HepG2 (cell line): Measurements from ENCODE around the gene PC. TPM values are rescaled to one million over a fixed set of nuclear protein-coding genes. Genes with fewer than 3 reads are reported as not detected.
A peak's percentile ranks its signal among the peaks of the same experiment; 100 is the strongest.

Experiments used
- ATAC-seq: fragments of 200-7000 bp; cut with Tn5 transposase; 3 replicates; pipeline ENCODE4 v1.9.1; 2020; ENCODE audit warnings: mild to moderate bottlenecking, moderate library complexity
- BruUV-seq: library from RNA; stranded (reverse); fragments of 400-500 nt; replicated peaks from 2 replicates; lab custom pipeline; 2021; lab: Mats Ljungman, UMichigan
- CTCF ChIA-PET: fragments of 300-600 bp; formaldehyde crosslinking; extraction: SDS; loops from one replicate; lab custom pipeline; 2021; ENCODE audit warnings: low total read pairs, inconsistent platforms, low intra/inter-chr PET ratio; lab: Yijun Ruan, JAX
- POLR2A ChIA-PET: fragments of 350-600 bp; sonication (Branson Sonifier 250); formaldehyde crosslinking; loops from one replicate; lab custom pipeline; 2020; ENCODE audit warnings: antibody characterized with exemption, inconsistent platforms; lab: Yijun Ruan, JAX
- DNase-seq: peaks from one replicate; pipeline ENCODE4 v3.0.0-alpha.2; 2015; ENCODE audit warnings: low spot score
- FAIRE-seq: peaks from 3 replicates; lab custom pipeline; 2011; peaks lifted over from hg19 to GRCh38; lab: Jason Lieb, UNC
- H2AFZ ChIP-seq: one replicate; pipeline ENCODE4 v1.6.1; 2011; ENCODE audit warnings: low read length, inconsistent platforms
- H3K27ac ChIP-seq: fragments of 300-600 bp; 3 replicates; pipeline ENCODE4 v1.8.0; 2011; ENCODE audit warnings: mixed run types, mild to moderate bottlenecking, mixed read lengths, low read length, inconsistent platforms; ENCODE audit not compliant: insufficient read depth; ENCODE audit errors: extremely low read length
- H3K27me3 ChIP-seq, 2 experiments: fragments of 200-600 bp in 1 of 2; 2 replicates in 1 of 2; 3 replicates in 1 of 2; pipeline versions ENCODE4 v1.6.0 to v1.8.0; 2011; ENCODE audit warnings: low read length in 2 of 2, mild to moderate bottlenecking in 2 of 2, moderate library complexity in 2 of 2, inconsistent platforms in 1 of 2; ENCODE audit not compliant: insufficient read depth in 2 of 2, control insufficient read depth in 1 of 2
- H3K36me3 ChIP-seq, 2 experiments: fragments of 200-600 bp in 1 of 2; replicated peaks in 1 of 2; 2 replicates in 1 of 2; 3 replicates in 1 of 2; pipeline versions ENCODE4 v1.5.1 to v1.8.0; 2011; ENCODE audit warnings: low read length in 2 of 2, inconsistent platforms in 1 of 2; ENCODE audit not compliant: insufficient read depth in 2 of 2, control insufficient read depth in 1 of 2
- H3K4me1 ChIP-seq: 2 replicates; pipeline ENCODE4 v1.5.1; 2012; ENCODE audit warnings: low read length, inconsistent platforms; ENCODE audit not compliant: insufficient read depth
- H3K4me2 ChIP-seq: 2 replicates; pipeline ENCODE4 v1.6.0; 2011; ENCODE audit warnings: low read depth, low read length, inconsistent platforms
- H3K4me3 ChIP-seq, 3 experiments: fragments of 200-600 bp in 1 of 3; sonication (generic), shearing (Covaris generic) in 1 of 3; replicated peaks in 1 of 3; 2 replicates each; pipeline ENCODE4 v1.5.1; 2011 to 2016; ENCODE audit warnings: low read length in 3 of 3, inconsistent platforms in 2 of 3, low read depth in 2 of 3, mild to moderate bottlenecking in 2 of 3, control low read depth in 1 of 3, mixed read lengths in 1 of 3; ENCODE audit not compliant: insufficient read depth in 1 of 3
- H3K79me2 ChIP-seq: one replicate; pipeline ENCODE4 v1.6.1; 2011; ENCODE audit warnings: low read length, inconsistent platforms; ENCODE audit not compliant: insufficient read depth
- H3K9ac ChIP-seq: 2 replicates; pipeline ENCODE4 v1.6.0; 2011; ENCODE audit warnings: mild to moderate bottlenecking, low read depth, low read length, inconsistent platforms; ENCODE audit not compliant: insufficient read depth
- H3K9me3 ChIP-seq: 2 replicates; pipeline ENCODE4 v1.5.1; 2012; ENCODE audit warnings: mild to moderate bottlenecking, low read length
- H4K20me1 ChIP-seq: 2 replicates; pipeline ENCODE4 v1.6.0; 2011; ENCODE audit warnings: inconsistent platforms, mild to moderate bottlenecking, low read length, moderate library complexity; ENCODE audit not compliant: insufficient read depth
- CAMTA2 ChIP-seq: sonication (generic); formaldehyde crosslinking; IDR thresholded peaks from 2 replicates; pipeline ENCODE4 v1.4.0; 2020; ENCODE audit warnings: mild to moderate bottlenecking, missing genetic modification reagents, borderline replicate concordance
- CEBPB ChIP-seq: IDR thresholded peaks from 2 replicates; pipeline ENCODE4 v1.6.1; 2011; ENCODE audit warnings: low read depth, low read length, improper control_type of control experiment, borderline replicate concordance
- LCORL ChIP-seq, 2 experiments: fragments of 450-650 bp in 1 of 2; sonication (generic) in 1 of 2; formaldehyde crosslinking in 1 of 2; IDR thresholded peaks; 2 replicates each; pipeline versions ENCODE4 v1.5.0 to v1.6.1; 2017 to 2020; ENCODE audit warnings: antibody characterized with exemption in 1 of 2, missing genetic modification reagents in 1 of 2
- NFYB ChIP-seq: sonication (generic); formaldehyde crosslinking; IDR thresholded peaks from 2 replicates; pipeline ENCODE4 v1.4.0; 2020; ENCODE audit warnings: missing genetic modification reagents
- PHF20 ChIP-seq: sonication (generic); formaldehyde crosslinking; IDR thresholded peaks from 2 replicates; pipeline ENCODE4 v1.5.0; 2020; ENCODE audit warnings: mild to moderate bottlenecking, missing genetic modification reagents
- POLR2G ChIP-seq: fragments of 200-400 bp; formaldehyde crosslinking; IDR thresholded peaks from 2 replicates; pipeline ENCODE4 v1.6.1; 2018; ENCODE audit warnings: mild to moderate bottlenecking, low read depth, low read length, moderate library complexity
- SETDB1 ChIP-seq: sonication (generic); formaldehyde crosslinking; IDR thresholded peaks from 2 replicates; pipeline ENCODE4 v1.5.1; 2020; ENCODE audit warnings: missing genetic modification reagents, mild to moderate bottlenecking, borderline replicate concordance
- STAT5B ChIP-seq: sonication (generic); formaldehyde crosslinking; IDR thresholded peaks from 2 replicates; pipeline ENCODE4 v1.4.0; 2020; ENCODE audit warnings: missing genetic modification reagents
- TAF1 ChIP-seq: sonication (generic); formaldehyde crosslinking; IDR thresholded peaks from 2 replicates; pipeline ENCODE4 v1.4.0; 2020; ENCODE audit warnings: missing genetic modification reagents
- YY1 ChIP-seq: IDR thresholded peaks from 2 replicates; pipeline ENCODE4 v1.6.1; 2011; ENCODE audit warnings: low read length, low read depth, moderate library complexity, mild to moderate bottlenecking; ENCODE audit not compliant: insufficient read depth, insufficient replicate concordance
- ZMYM4 ChIP-seq: sonication (generic); formaldehyde crosslinking; IDR thresholded peaks from 2 replicates; pipeline ENCODE4 v1.8.1; 2023; ENCODE audit warnings: mild to moderate bottlenecking, missing genetic modification reagents
- ZNF205 ChIP-seq: IDR thresholded peaks from 2 replicates; pipeline ENCODE4 v1.6.1; 2018; ENCODE audit warnings: missing biosample characterization, missing genetic modification reagents
- ZNF556 ChIP-seq: sonication (generic); formaldehyde crosslinking; IDR thresholded peaks from 2 replicates; pipeline ENCODE4 v1.4.0; 2020; ENCODE audit warnings: mild to moderate bottlenecking, missing genetic modification reagents, borderline replicate concordance
- WGBS: methylation state at CpG from one replicate; pipeline ENCODE4 v1.1.6; 2017; ENCODE audit warnings: low lambda C conversion rate; 5-methylcytosine and 5-hydroxymethylcytosine counted together
- in situ Hi-C: cut with HindIII; loops from 2 replicates; pipeline ENCODE4 v1.10.0; 2017; ENCODE audit warnings: low pct_unique_long_range_greater_than_20kb; ENCODE audit not compliant: extremely low pct_ligation_motif_present
- intact Hi-C: fragments of 100-400 bp; cut with micrococcal nuclease; formaldehyde crosslinking; loops from one replicate; pipeline ENCODE4 v1.10.0; 2022; ENCODE audit not compliant: unreplicated experiment
- polyA plus RNA-seq, 8 experiments: library from polyadenylated mRNA; depleted of rRNA in 3 of 8; stranded (reverse) in 7 of 8; unstranded in 1 of 8; fragments of >200 nt; fragmentation: Illumina TruSeq in 4 of 8; extraction: Trizol in 4 of 8; gene quantifications; 2 replicates each; pipeline versions ENCODE4 v1.2.1 to v1.2.3, GENCODE V29; 2011 to 2016; ENCODE audit warnings: low read depth in 4 of 8, missing spikeins in 1 of 8, mixed read lengths in 1 of 8; ENCODE audit not compliant: insufficient read depth in 1 of 8
- total RNA-seq, 5 experiments: library from RNA; depleted of rRNA; stranded (reverse); fragments of >200 nt; fragmentation: Illumina TruSeq; extraction: Trizol; gene quantifications; 2 replicates each; pipeline ENCODE4 v1.2.3, GENCODE V29; 2016; ENCODE audit warnings: low read depth in 1 of 5
- TF ChIP-seq, protein P1 (sequence below): sonication (generic); formaldehyde crosslinking; IDR thresholded peaks from 2 replicates; pipeline ENCODE4 v1.4.0; 2020; ENCODE audit warnings: missing genetic modification reagents, mild to moderate bottlenecking, borderline replicate concordance
- TF ChIP-seq, protein P2 (sequence below): sonication (generic); formaldehyde crosslinking; IDR thresholded peaks from 2 replicates; pipeline ENCODE4 v1.5.0; 2020; ENCODE audit warnings: missing genetic modification reagents
- TF ChIP-seq, protein P3 (sequence below), 2 experiments: sonication (generic) in 1 of 2; formaldehyde crosslinking in 1 of 2; IDR thresholded peaks; 2 replicates each; pipeline versions ENCODE4 v1.5.1 to v1.6.1; 2011 to 2020; ENCODE audit warnings: borderline replicate concordance in 1 of 2, low read depth in 1 of 2, low read length in 1 of 2, mild to moderate bottlenecking in 1 of 2, missing genetic modification reagents in 1 of 2, moderate library complexity in 1 of 2
- TF ChIP-seq, protein P4 (sequence below): sonication (generic); formaldehyde crosslinking; IDR thresholded peaks from 2 replicates; pipeline ENCODE4 v1.5.1; 2020; ENCODE audit warnings: mild to moderate bottlenecking, missing genetic modification reagents, borderline replicate concordance

PC gene
- total and polyA plus RNA-seq, 2 of the 13 experiments (the other 11 are each of a cell fraction or from before 2014, with no cell fraction given): 29.0 to 39.0 TPM

DNA sequence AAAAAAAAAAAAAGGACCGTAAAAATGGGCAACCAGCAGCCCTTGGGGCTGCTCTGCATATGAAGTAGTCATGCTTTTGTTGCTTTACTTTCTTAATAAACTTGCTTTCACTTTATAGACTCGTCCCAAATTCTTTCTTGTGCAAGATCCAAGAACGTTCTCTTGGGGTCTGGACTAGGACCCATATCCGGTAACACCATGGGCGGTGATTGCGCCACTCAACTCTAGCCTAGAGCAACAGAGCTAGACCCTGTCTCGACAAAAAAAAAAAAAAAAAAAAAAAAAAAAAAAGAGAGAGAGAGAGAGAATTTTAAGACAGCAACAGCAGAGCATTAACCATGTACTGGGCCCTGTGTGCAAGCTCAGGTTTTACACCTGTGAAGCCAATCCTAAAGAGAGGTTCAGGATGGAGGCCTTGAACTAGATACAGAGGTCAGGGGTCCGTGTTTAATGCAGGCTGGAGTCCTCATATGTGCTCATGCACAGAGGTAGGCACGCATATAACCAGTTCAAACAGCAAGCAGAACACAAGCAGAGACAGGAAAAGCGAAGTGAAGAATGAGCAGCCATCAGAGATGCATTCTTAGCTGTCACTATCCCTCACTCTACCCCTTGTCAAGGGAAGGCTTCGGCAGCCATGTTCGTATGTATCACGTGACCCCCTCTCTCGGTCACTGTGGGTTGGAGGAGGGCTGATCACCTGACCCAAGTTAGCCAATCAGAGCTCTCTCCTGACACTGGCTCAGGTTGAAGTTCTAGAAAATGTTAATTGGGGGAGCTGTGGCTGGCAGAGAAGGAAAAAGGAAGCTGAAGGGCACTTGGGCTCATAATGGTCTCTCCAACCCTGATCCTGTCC lies 48.1 kb upstream of the PC start:
- no peak overlapping the region for H3K27ac ChIP-seq
- ATAC-seq: peak; percentile 21; the same call in 1 of the 3 replicates
- no peak for TF ChIP-seq TAF1
- no peak for TF ChIP-seq POLR2G
- TF ChIP-seq, protein P1, sequence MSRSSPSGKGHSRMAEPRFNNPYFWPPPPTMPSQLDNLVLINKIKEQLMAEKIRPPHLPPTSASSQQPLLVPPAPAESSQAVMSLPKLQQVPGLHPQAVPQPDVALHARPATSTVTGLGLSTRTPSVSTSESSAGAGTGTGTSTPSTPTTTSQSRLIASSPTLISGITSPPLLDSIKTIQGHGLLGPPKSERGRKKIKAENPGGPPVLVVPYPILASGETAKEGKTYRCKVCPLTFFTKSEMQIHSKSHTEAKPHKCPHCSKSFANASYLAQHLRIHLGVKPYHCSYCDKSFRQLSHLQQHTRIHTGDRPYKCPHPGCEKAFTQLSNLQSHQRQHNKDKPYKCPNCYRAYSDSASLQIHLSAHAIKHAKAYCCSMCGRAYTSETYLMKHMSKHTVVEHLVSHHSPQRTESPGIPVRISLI: peak; percentile 43; the same call in 1 of the 2 replicates
- TF ChIP-seq ZNF556 (CRISPR knock-in tag): no peak
- peak; percentile 48; the same call in 1 of the 2 replicates for TF ChIP-seq ZMYM4 (CRISPR knock-in tag)
- TF ChIP-seq SETDB1 (CRISPR knock-in tag): no peak
- TF ChIP-seq, protein P2, sequence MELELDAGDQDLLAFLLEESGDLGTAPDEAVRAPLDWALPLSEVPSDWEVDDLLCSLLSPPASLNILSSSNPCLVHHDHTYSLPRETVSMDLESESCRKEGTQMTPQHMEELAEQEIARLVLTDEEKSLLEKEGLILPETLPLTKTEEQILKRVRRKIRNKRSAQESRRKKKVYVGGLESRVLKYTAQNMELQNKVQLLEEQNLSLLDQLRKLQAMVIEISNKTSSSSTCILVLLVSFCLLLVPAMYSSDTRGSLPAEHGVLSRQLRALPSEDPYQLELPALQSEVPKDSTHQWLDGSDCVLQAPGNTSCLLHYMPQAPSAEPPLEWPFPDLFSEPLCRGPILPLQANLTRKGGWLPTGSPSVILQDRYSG (CRISPR knock-in tag): no peak
- peak; percentile 75 for TF ChIP-seq NFYB
- TF ChIP-seq CEBPB: 0 out of 2 replicates have a peak, but pooled peaks have one; percentile 8
- TF ChIP-seq, protein P3, sequence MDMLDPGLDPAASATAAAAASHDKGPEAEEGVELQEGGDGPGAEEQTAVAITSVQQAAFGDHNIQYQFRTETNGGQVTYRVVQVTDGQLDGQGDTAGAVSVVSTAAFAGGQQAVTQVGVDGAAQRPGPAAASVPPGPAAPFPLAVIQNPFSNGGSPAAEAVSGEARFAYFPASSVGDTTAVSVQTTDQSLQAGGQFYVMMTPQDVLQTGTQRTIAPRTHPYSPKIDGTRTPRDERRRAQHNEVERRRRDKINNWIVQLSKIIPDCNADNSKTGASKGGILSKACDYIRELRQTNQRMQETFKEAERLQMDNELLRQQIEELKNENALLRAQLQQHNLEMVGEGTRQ (IDR thresholded peaks at IDR 0.05; ENCODE audit: low read depth, low read length): peak; percentile 94
- TF ChIP-seq, protein P3 (CRISPR knock-in tag; IDR thresholded peaks at IDR 0.05; ENCODE audit: borderline replicate concordance): peak; percentile 77; the same call in 1 of the 2 replicates
- TF ChIP-seq YY1: peak; percentile 72
- TF ChIP-seq, protein P4, sequence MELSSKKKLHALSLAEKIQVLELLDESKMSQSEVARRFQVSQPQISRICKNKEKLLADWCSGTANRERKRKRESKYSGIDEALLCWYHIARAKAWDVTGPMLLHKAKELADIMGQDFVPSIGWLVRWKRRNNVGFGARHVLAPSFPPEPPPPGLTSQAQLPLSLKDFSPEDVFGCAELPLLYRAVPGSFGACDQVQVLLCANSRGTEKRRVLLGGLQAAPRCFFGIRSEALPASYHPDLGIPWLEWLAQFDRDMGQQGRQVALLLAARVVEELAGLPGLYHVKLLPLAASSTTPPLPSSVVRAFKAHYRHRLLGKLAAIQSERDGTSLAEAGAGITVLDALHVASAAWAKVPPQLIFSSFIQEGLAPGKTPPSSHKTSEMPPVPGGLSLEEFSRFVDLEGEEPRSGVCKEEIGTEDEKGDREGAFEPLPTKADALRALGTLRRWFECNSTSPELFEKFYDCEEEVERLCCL (CRISPR knock-in tag): no peak
- TF ChIP-seq STAT5B: no peak
- TF ChIP-seq CAMTA2 (CRISPR knock-in tag): no peak
- TF ChIP-seq LCORL (IDR thresholded peaks at IDR 0.05): peak; percentile 54; the same call in 1 of the 2 replicates
- TF ChIP-seq LCORL (CRISPR knock-in tag; IDR thresholded peaks at IDR 0.05): no peak
- no peak for TF ChIP-seq ZNF205
- TF ChIP-seq PHF20 (CRISPR knock-in tag): peak; percentile 53

More for the DNA sequence above, 48.1 kb upstream of the PC start:
- CTCF ChIA-PET: no interaction called here
- no peaks in the 10 kb centered on the region for H4K20me1 ChIP-seq
- peaks cover 0 to 4% of the 10 kb centered on the region in 2 experiments; a peak in 1 of 5 replicates for H3K27me3 ChIP-seq
- no peak overlapping the region for H3K4me3 ChIP-seq
- POLR2A ChIA-PET: no interaction called here
- no peak overlapping the region for H3K9ac ChIP-seq
- FAIRE-seq (no peak), DNase-seq (peak; percentile 52)
- intact Hi-C loops (no loop called here), in situ Hi-C loops (no loop called here)
- no TSS peak for BruUV-seq
- WGBS: 64% methylated on average over 14 of the region's 14 CpGs
- no peaks in the 10 kb centered on the region for H3K9me3 ChIP-seq
- H2AFZ ChIP-seq: no peak overlapping the region
- H3K79me2 ChIP-seq: no peaks in the 10 kb centered on the region
- H3K36me3 ChIP-seq: no peaks in the 10 kb centered on the region
- peaks cover 53% of the 10 kb centered on the region for H3K4me1 ChIP-seq
- peak overlapping the region; percentile 23; the same call in 1 of the 2 replicates for H3K4me2 ChIP-seq
